Tibial nerve (tissue), 4 donors: Measurements from ENCODE around the gene JUN. TPM values are rescaled to one million over a fixed set of nuclear protein-coding genes. Genes with fewer than 3 reads are reported as not detected.

Experiments
- DNase-seq, 2 donors: peaks; one replicate each; pipeline ENCODE4 v3.0.0-alpha.2; 2019; ENCODE audit warnings: low spot score in 2 of 2
- H3K27ac ChIP-seq, 4 donors: fragments of 200-600 bp; sonication (generic) in 3 of 4; one replicate each; pipeline ENCODE4 v1.5.1; 2017 to 2019; ENCODE audit warnings: mild to moderate bottlenecking in 1 of 4
- H3K27me3 ChIP-seq, 2 donors: fragments of 200-600 bp; sonication (generic) in 1 of 2; one replicate each; pipeline versions ENCODE4 v1.5.1 to v1.6.0; 2017 to 2019
- H3K36me3 ChIP-seq, 3 donors: fragments of 200-600 bp; sonication (generic); one replicate each; pipeline ENCODE4 v1.5.1; 2018 to 2019
- H3K4me1 ChIP-seq, 4 donors: fragments of 200-600 bp; sonication (generic) in 3 of 4; one replicate each; pipeline ENCODE4 v1.5.1; 2017 to 2019
- H3K4me3 ChIP-seq, 4 donors: fragments of 200-600 bp; sonication (generic) in 3 of 4; one replicate each; pipeline ENCODE4 v1.5.1; 2017 to 2019; ENCODE audit warnings: mild to moderate bottlenecking in 1 of 4, moderate library complexity in 1 of 4
- H3K9me3 ChIP-seq, 4 donors: fragments of 200-600 bp; sonication (generic) in 3 of 4; one replicate each; pipeline ENCODE4 v1.5.1; 2017 to 2019
- EP300 ChIP-seq, 2 donors: sonication (generic); formaldehyde crosslinking; IDR thresholded peaks; one replicate each; pipeline ENCODE4 v1.6.1; 2017; ENCODE audit warnings: antibody characterized with exemption in 2 of 2, mild to moderate bottlenecking in 1 of 2
- POLR2A ChIP-seq, 2 donors: fragments of 450-650 bp; IDR thresholded peaks; one replicate each; pipeline ENCODE4 v1.6.1; 2017; ENCODE audit warnings: antibody characterized with exemption in 2 of 2, mild to moderate bottlenecking in 2 of 2, moderate library complexity in 2 of 2
- WGBS, 2 donors: methylation state at CpG; one replicate each; pipeline ENCODE4 v1.1.5; 2018; 5-methylcytosine and 5-hydroxymethylcytosine counted together
- total RNA-seq, 4 donors: library from RNA; depleted of rRNA; stranded (reverse); fragments of >200 nt; gene quantifications; one replicate each; pipeline ENCODE4 v1.1.0, GENCODE V29; 2016
- TF ChIP-seq, protein P1 (sequence below), 5 experiments: fragments of 200-600 bp in 3 of 5; fragments of 450-650 bp in 2 of 5; sonication (generic) in 3 of 5; IDR thresholded peaks; one replicate each; pipeline ENCODE4 v1.5.1; 2016 to 2019; ENCODE audit warnings: antibody characterized with exemption in 5 of 5, mild to moderate bottlenecking in 3 of 5, moderate library complexity in 2 of 5

Gene JUN
- total RNA-seq, 4 donors from 2014 or later = 169 to 267 (median 192) TPM

DNA sequence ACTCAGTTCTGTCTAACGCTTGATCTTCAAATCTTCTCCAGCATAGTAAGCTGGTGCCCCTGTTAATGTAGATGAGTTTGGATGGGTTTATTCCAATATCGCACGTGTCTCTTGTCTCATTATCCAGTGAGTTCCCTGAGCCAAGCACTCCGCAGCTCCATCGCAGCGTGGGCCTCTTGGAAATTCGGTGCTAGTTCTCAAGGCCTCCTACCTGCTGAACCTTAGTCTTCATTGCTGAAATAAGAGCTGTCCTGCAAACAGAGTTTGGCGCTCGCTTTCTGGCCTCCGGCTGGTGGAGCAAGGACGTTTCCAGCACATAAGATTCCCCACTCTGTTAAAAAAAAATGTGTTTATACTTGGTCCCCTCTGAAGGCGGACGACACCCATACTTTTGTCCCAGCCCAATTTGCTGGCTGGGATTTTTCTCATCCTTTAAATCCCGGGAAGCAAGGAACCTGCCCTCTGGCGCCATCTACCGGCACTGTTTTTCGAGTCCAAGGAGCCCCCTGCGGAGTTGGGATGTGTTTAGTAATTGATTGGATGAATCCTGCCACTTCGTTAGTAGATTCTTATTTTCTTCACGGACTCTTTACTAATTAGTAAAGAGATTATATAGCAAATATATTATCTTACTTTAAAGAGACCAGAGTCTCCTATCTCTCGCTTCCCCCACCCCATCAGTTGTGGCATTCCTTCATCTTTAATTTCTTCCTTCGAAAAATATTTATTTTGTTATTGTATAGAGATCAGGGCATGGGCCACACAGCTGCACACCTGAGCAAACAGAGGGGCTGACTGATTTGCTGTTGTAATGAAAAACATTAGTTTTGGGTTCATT is 14.7 kb downstream of the JUN start:
- Histone ChIP-seq H3K27ac (no peak overlapping the region), H3K36me3 (no peaks in the 10 kb centered on the region), H3K4me3 (no peak overlapping the region), H3K27me3 (no peaks in the 10 kb centered on the region), H3K4me1 (peaks cover 0 to 36% (median 11%) of the 10 kb centered on the region in 4 donors), H3K9me3 (no peaks in the 10 kb centered on the region)
- TF ChIP-seq POLR2A (IDR thresholded peaks at IDR 0.05) (no peak), EP300 (IDR thresholded peaks at IDR 0.05) (no peak)
- TF ChIP-seq, protein P1, sequence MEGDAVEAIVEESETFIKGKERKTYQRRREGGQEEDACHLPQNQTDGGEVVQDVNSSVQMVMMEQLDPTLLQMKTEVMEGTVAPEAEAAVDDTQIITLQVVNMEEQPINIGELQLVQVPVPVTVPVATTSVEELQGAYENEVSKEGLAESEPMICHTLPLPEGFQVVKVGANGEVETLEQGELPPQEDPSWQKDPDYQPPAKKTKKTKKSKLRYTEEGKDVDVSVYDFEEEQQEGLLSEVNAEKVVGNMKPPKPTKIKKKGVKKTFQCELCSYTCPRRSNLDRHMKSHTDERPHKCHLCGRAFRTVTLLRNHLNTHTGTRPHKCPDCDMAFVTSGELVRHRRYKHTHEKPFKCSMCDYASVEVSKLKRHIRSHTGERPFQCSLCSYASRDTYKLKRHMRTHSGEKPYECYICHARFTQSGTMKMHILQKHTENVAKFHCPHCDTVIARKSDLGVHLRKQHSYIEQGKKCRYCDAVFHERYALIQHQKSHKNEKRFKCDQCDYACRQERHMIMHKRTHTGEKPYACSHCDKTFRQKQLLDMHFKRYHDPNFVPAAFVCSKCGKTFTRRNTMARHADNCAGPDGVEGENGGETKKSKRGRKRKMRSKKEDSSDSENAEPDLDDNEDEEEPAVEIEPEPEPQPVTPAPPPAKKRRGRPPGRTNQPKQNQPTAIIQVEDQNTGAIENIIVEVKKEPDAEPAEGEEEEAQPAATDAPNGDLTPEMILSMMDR (IDR thresholded peaks at IDR 0.05) = peak; percentile 66 to 83 (median 75)
- WGBS, 2 donors = 38 to 46% methylated on average over 22 of the region's 22 CpGs
- peak; percentile 81 to 96 for DNase-seq

DNA sequence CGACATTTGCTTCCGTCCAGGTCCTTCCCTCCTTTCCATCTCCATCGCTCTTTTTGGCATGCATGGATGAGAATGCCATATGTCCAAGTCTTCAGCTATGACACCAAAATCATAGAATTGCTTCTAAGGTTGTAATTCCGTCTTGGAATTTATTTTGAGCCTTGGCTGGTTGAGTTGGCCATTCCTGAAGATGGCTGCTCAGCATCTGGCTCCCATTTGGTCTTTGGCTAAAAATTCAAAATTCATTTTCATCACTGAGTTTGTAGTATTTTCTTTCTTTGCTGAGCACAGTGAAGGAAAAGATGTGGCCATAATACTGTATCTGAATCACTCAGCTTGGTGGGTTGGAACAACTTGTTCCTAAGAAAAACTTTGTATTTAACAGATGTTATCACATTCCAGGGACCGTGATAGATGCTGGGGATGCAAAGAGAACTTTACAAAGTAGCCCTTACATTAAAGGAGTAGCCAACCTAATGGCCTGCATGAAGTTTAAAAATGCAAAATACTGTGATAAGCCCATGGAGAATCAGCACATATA is 15.6 kb downstream of the JUN start:
- no peaks in the 10 kb centered on the region for H3K9me3 ChIP-seq
- WGBS, 2 donors = 87 to 89% methylated on average over 5 of the region's 5 CpGs
- H3K36me3 ChIP-seq = no peaks in the 10 kb centered on the region
- H3K4me1 ChIP-seq = peaks cover 0 to 36% (median 6%) of the 10 kb centered on the region in 4 donors
- H3K27me3 ChIP-seq = no peaks in the 10 kb centered on the region
- TF ChIP-seq EP300 (IDR thresholded peaks at IDR 0.05) (no peak), POLR2A (IDR thresholded peaks at IDR 0.05) (no peak)
- TF ChIP-seq, protein P1 (IDR thresholded peaks at IDR 0.05) = no peak
- H3K4me3 ChIP-seq = no peak overlapping the region
- no peak overlapping the region for H3K27ac ChIP-seq
- no peak for DNase-seq

DNA sequence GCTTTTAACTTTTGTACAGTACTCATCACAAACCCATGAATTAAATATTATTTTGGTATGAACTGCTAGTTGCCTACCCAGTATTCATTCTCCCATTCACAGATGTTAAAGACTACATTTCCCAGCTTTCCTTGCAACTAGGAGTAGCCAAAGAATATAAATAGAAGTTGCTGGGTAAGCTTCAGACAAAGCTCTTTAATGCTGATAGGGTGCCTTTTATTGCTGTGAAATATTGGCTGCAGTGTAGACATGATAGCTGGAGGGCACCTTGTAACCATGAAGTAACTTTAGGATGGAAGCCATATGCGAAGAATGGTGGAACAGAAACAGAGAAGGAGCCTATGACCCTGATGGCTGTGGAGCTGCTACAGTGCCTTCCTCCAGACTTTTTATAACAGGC is 16.7 kb downstream of the JUN start:
- WGBS, 2 donors = 92 to 94% methylated on average over 1 of the region's 1 CpG
- no peak for TF ChIP-seq POLR2A (IDR thresholded peaks at IDR 0.05)
- TF ChIP-seq, protein P1 (IDR thresholded peaks at IDR 0.05) = no peak
- no peak for TF ChIP-seq EP300 (IDR thresholded peaks at IDR 0.05)

DNA sequence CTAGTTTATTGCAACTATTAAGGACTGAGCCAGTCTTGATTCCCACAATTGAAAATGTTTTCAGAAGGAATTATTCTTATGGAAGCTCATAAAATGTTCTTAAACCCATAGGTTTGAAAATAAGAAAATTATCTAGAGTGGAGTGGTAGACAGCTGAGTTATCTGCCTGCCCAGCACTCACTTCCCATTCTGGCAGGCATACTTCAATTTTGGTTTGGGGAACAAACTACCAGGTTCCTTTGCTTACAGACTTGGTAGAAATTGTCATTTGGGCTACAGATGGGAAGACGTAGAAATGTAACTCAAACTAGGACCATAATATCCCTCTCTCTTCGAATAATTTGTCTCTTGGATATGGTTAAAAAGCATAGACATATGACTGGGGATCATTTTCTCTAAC is 18.4 kb downstream of the JUN start:
- 88% methylated on average over 2 of the region's 2 CpGs for WGBS, 2 donors
- no peaks in the 10 kb centered on the region for H3K9me3 ChIP-seq
- no peaks in the 10 kb centered on the region for H3K27me3 ChIP-seq
- peaks cover 0 to 28% (median 5%) of the 10 kb centered on the region in 4 donors for H3K4me1 ChIP-seq
- H3K27ac ChIP-seq = peak overlapping the region in 1 of 4 donors; percentile 37
- no peak overlapping the region for H3K4me3 ChIP-seq
- no peak for DNase-seq
- TF ChIP-seq EP300 (IDR thresholded peaks at IDR 0.05) = no peak
- TF ChIP-seq, protein P1 (IDR thresholded peaks at IDR 0.05) = no peak
- TF ChIP-seq POLR2A (IDR thresholded peaks at IDR 0.05) = no peak
- no peaks in the 10 kb centered on the region for H3K36me3 ChIP-seq

More for the DNA sequence above, 16.7 kb downstream of the JUN start:
- Histone ChIP-seq H3K27me3 (no peaks in the 10 kb centered on the region), H3K4me1 (peaks cover 0 to 28% (median 5%) of the 10 kb centered on the region in 4 donors), H3K27ac (no peak overlapping the region), H3K9me3 (no peaks in the 10 kb centered on the region), H3K36me3 (no peaks in the 10 kb centered on the region), H3K4me3 (no peak overlapping the region)
- no peak for DNase-seq

DNA sequence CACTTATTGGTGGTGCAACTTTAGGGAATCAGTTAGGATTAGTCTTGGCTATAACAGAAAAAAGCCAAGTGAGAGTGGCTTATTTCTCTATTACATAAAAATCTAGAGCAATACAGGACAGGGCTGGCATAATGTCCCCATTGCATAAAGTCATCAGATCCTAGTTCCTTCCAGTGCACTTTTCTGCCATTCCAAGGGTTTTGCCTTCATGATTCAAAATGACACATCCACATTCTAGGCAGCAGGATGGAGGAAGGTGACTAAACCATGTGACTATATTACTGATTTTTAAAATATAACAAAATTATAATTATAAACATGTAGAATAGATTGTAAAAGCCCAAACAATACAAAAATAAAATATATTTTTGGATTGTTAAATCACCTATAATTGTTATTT is 18.8 kb downstream of the JUN start:
- no peak for DNase-seq
- TF ChIP-seq, protein P1 (IDR thresholded peaks at IDR 0.05) = no peak
- TF ChIP-seq POLR2A (IDR thresholded peaks at IDR 0.05) = no peak
- no peak for TF ChIP-seq EP300 (IDR thresholded peaks at IDR 0.05)
- no peaks in the 10 kb centered on the region for H3K27me3 ChIP-seq
- no peak overlapping the region for H3K4me3 ChIP-seq
- H3K9me3 ChIP-seq = no peaks in the 10 kb centered on the region
- peak overlapping the region in 1 of 4 donors; percentile 37 for H3K27ac ChIP-seq
- peaks cover 0 to 28% (median 5%) of the 10 kb centered on the region in 4 donors for H3K4me1 ChIP-seq
- H3K36me3 ChIP-seq = no peaks in the 10 kb centered on the region
